ENCODE data around the gene GRIK4.

GRCh38 chr11:120695939-120696338, 184.4 kb downstream of the GRIK4 start:
- TF ChIP-seq CTCF (IDR thresholded peaks at IDR 0.05) (no peak), EZH2 (IDR thresholded peaks at IDR 0.05; ENCODE audit: borderline replicate concordance, insufficient read depth, low read depth, low read length, poor library complexity, severe bottlenecking) (no peak)
